GM12875 (cell line): Measurements from ENCODE around the gene SORCS2.

Source experiments
- H3K4me3 ChIP-seq: one replicate; pipeline ENCODE4 v1.5.1; 2011; ENCODE audit warnings: low read depth, low read length, control low read depth
- TF ChIP-seq, protein P1 (sequence below): IDR thresholded peaks from 2 replicates; pipeline ENCODE4 v1.5.1; 2011; ENCODE audit warnings: low read depth, mild to moderate bottlenecking, control low read depth, inconsistent platforms, low read length, moderate library complexity, borderline replicate concordance; ENCODE audit not compliant: insufficient read depth

Gene SORCS2

DNA sequence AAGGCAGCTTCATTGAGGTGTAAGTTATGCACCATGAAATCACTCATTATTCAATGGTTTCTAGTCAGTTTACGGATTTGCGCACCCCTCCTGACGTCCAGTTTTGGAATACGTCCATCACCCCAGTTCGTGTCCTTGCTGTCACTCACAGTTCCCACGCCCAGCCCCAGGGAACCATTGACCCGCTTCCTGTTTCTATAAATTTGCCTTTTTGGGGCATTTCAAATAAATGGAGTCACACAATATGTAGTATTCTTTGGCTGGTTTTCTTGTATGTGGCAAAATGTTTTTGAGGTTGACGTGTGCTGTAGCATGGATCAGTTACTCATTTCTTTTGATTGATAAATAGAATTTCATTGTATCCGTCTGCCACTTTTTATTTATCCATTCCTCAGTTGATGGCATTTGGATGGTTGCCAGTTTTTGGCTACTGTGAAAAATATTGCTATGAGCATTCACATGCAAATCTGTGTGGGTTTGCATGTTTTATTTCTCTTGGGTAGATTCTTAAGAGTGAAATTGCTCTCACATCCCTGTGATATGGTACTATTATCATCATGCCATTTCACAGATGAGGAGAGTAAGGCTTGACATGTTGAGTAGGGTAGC, 18.4 kb upstream of the SORCS2 start:
- TF ChIP-seq, protein P1, sequence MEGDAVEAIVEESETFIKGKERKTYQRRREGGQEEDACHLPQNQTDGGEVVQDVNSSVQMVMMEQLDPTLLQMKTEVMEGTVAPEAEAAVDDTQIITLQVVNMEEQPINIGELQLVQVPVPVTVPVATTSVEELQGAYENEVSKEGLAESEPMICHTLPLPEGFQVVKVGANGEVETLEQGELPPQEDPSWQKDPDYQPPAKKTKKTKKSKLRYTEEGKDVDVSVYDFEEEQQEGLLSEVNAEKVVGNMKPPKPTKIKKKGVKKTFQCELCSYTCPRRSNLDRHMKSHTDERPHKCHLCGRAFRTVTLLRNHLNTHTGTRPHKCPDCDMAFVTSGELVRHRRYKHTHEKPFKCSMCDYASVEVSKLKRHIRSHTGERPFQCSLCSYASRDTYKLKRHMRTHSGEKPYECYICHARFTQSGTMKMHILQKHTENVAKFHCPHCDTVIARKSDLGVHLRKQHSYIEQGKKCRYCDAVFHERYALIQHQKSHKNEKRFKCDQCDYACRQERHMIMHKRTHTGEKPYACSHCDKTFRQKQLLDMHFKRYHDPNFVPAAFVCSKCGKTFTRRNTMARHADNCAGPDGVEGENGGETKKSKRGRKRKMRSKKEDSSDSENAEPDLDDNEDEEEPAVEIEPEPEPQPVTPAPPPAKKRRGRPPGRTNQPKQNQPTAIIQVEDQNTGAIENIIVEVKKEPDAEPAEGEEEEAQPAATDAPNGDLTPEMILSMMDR = no peak
- H3K4me3 ChIP-seq = no peak overlapping the region

DNA sequence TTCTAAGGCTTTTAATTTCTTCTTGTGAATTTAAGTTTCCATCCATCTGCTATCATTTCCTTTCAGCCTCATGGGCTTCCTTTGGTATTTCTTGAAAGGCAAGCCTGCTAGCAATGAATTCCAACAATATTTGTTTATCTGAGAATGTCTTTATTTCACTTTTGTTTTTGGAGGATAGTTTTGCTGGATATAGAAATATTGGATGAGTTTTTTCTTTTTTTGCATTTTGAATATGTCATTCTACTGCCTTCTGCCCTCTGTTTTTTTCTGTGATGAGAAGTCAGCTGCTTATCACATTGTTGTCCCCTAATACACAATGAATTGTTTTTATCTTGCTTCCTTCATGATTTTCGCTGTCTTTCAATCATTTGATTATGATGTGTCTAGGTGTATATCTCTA, 13.2 kb upstream of the SORCS2 start:
- no peak overlapping the region for H3K4me3 ChIP-seq
- TF ChIP-seq, protein P1 = no peak

DNA sequence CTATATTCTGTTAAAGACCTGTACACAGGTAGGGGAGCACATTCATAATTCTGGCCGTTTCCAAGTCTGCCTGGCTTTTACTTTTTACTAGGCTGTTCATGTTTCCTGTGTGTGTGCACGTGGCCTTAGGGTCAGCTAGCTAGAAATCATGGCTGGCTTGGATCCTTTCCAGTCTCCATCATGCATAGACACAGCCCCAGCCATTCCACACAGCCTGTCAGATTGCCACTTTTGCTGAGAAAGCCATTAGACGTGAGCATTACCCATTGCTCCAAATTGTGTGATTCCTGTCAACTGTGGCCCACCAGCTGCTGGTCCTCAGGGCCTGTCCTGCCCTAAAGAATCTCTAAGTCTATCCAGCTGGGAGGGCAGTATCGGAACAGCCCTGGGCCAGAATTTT, 11.4 kb upstream of the SORCS2 start:
- no peak overlapping the region for H3K4me3 ChIP-seq
- TF ChIP-seq, protein P1 = no peak

DNA sequence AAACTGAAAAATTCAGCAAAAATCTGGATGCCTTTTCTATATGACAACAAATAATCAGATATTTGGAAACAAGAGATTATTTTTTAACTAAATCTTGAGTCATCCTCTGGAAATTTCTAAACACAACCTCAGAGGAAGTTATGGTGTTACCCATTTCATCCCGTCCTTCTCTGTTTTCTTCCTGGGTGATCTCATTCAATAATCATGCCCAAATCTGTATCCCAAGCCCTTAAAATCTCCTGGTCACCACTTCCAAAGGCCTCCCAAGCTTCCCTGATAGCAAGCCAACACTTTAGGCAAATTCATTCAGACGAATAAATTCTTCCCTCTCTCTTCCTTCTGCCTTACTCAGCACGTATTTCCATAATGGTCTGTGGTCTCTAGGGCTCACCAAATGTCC, 9.7 kb upstream of the SORCS2 start:
- no peak overlapping the region for H3K4me3 ChIP-seq
- TF ChIP-seq, protein P1 = no peak

DNA sequence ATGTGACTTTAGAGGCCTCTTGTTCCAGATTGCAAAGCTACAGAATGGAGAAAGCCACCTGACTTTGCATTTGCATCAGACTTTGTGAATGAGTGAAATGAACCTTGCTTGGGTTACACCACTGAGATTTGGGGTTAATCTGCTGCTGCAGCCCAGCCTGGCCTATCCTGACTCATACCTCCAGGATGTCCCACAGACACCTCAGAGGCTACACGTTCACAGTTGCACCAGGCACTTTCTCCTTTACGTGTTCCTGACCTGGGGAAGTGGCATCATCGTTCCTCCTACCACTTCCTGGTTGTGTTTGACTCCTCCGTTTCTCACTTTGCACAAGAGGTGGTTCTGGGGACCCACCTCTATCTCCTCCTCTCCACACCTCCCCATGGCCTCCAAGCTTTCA, 9.2 kb upstream of the SORCS2 start:
- TF ChIP-seq, protein P1 = no peak
- no peak overlapping the region for H3K4me3 ChIP-seq

DNA sequence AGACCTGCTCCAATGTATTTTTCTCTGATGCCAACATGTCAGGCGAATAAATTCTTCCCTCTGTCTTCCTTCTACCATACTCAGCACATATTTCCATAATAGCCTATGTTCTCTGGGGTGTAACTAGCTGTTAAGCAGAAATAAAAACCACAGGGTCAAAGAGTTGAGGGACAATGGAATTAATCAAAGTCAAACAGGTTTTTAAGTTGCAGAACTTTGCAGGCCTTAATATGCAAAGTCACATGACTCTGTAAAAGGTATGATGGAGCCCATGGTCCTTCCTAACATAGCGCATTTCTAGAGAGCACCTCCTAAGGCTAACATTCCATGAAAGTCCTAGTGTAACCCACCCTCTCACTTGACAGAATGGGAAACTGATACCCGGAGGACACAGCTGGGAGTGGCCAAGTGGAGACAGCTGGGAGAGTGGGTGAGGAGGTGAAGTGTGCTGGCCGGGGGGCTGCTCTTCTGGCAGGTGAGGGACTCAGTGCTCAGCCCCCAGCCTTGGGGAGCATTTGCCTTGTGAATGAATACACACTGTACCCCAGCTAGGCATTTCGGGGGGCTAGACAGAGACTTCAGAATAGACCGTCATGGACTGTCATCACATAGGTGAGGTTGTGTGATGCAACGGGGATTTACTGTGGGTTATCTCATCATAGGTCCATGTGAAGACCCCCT, 8.4 kb upstream of the SORCS2 start:
- H3K4me3 ChIP-seq = no peak overlapping the region
- TF ChIP-seq, protein P1 = no peak

DNA sequence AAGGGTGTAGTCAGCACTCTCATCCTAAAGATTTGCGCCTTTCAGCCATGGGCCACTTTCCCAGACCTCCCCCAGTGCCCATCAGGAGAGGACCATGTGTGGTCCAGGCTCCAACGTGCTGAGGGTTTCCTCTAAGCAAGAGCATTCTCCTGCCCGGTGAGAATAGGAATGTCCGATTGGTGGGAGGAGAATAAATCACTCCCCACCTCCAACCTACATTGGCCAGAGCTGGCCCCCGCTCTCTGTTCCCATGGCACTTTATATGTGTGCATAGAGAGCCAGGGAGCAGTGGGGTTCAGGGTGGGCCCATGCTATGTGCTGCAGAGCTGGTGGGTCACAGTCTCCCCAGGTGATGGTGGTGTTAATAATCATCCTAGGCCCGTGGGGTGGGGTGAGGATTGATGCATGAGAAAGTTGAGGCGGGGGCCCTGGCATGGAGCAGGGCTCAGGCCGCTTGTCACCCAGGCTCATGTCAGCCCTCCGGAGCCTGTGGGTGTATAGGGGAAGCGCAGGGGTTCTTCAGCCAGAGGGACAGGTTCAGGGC, 6.8 kb upstream of the SORCS2 start:
- no peak overlapping the region for H3K4me3 ChIP-seq
- TF ChIP-seq, protein P1 = no peak
